ENCODE data around the gene TCF4.

TCF4 gene

DNA sequence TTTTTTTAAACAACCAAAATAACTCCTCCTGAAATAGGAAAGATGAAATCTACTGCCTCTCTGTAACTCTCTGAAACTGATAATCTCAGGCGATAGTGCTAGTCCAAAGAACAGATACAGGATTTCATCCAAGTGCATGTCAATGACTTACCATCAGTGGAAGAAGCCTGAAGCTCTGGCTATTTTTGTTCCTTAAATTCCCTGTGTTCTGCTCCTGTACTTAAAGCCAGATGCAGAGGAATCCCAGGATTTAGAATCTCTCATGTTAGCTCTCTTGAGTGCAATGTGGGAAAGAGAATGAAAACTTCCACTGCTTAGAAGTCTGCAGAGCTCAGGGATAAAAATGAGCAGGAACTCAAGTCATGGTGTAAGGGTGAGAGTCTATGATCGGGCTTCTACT, 291.9 kb downstream of the TCF4 start:
- TF ChIP-seq FOXK2 (IDR thresholded peaks at IDR 0.05) = no peak
- TF ChIP-seq L3MBTL2 (conservative IDR thresholded peaks at IDR 0.05) = no peak
- TF ChIP-seq TARDBP (IDR thresholded peaks at IDR 0.05) = no peak
- TF ChIP-seq SP1 (IDR thresholded peaks at IDR 0.05) = no peak
- TF ChIP-seq ZNF384 (IDR thresholded peaks at IDR 0.05) = no peak
- no peak for TF ChIP-seq ARNT (IDR thresholded peaks at IDR 0.05)
- no peak for TF ChIP-seq FOXA1 (IDR thresholded peaks at IDR 0.05)
- TF ChIP-seq CTBP1 (IDR thresholded peaks at IDR 0.05; ENCODE audit: borderline replicate concordance) = no peak
- TF ChIP-seq HDGF (IDR thresholded peaks at IDR 0.05; ENCODE audit: borderline replicate concordance) = no peak
- no peak for TF ChIP-seq NFRKB (IDR thresholded peaks at IDR 0.05)
- TF ChIP-seq LEF1 (IDR thresholded peaks at IDR 0.05; ENCODE audit: borderline replicate concordance) = no peak
- no peak for TF ChIP-seq FOXM1 (IDR thresholded peaks at IDR 0.05; ENCODE audit: borderline replicate concordance)
- TF ChIP-seq, protein P1, sequence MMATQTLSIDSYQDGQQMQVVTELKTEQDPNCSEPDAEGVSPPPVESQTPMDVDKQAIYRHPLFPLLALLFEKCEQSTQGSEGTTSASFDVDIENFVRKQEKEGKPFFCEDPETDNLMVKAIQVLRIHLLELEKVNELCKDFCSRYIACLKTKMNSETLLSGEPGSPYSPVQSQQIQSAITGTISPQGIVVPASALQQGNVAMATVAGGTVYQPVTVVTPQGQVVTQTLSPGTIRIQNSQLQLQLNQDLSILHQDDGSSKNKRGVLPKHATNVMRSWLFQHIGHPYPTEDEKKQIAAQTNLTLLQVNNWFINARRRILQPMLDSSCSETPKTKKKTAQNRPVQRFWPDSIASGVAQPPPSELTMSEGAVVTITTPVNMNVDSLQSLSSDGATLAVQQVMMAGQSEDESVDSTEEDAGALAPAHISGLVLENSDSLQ (IDR thresholded peaks at IDR 0.05) = no peak
- ChIA-PET POLR2A (no interaction called here), CTCF (no interaction called here)
- DNase-seq (ENCODE audit: extremely low spot score) = no peak

DNA sequence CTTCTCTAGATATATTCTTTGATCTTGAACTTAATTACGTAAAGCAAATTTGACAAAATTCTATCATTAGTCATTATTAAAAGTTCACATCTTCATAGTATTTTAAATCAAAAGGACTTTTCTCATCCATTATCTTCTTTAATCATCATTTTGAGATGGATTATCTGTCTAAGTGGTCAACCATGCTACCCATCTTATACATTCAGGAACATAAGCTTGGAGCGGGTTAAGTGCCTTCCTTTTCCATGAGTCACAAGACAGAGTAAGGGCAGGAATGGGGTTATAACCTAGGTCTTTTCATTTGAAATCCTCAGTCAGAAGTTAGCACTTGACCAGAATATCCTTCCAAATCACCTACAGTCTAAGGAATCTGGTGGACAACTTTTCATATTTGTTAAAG, 297.1 kb downstream of the TCF4 start:
- no peak for TF ChIP-seq ELF4 (IDR thresholded peaks at IDR 0.05)
- TF ChIP-seq LEF1 (IDR thresholded peaks at IDR 0.05; ENCODE audit: borderline replicate concordance) = no peak
- TF ChIP-seq FOXA1 (IDR thresholded peaks at IDR 0.05) = no peak
- no peak for TF ChIP-seq SUZ12 (IDR thresholded peaks at IDR 0.05)
- no peak for TF ChIP-seq TARDBP (IDR thresholded peaks at IDR 0.05)
- TF ChIP-seq, protein P1 (IDR thresholded peaks at IDR 0.05) = no peak
- no peak for TF ChIP-seq FOXM1 (IDR thresholded peaks at IDR 0.05; ENCODE audit: borderline replicate concordance)
- no peak for TF ChIP-seq ARNT (IDR thresholded peaks at IDR 0.05)
- TF ChIP-seq SP1 (IDR thresholded peaks at IDR 0.05) = no peak
- no peak for TF ChIP-seq HDGF (IDR thresholded peaks at IDR 0.05; ENCODE audit: borderline replicate concordance)
- TF ChIP-seq ZNF384 (IDR thresholded peaks at IDR 0.05) = no peak
- no peak for TF ChIP-seq FOXK2 (IDR thresholded peaks at IDR 0.05)
- TF ChIP-seq L3MBTL2 (conservative IDR thresholded peaks at IDR 0.05) = no peak
- TF ChIP-seq BHLHE40 (IDR thresholded peaks at IDR 0.05; ENCODE audit: borderline replicate concordance) = no peak
- no peak for TF ChIP-seq CTBP1 (IDR thresholded peaks at IDR 0.05; ENCODE audit: borderline replicate concordance)
- TF ChIP-seq NFRKB (IDR thresholded peaks at IDR 0.05) = no peak
- ChIA-PET POLR2A (no interaction called here), CTCF (no interaction called here)
- no peak for DNase-seq (ENCODE audit: extremely low spot score)

GRCh38 chr18:55289775-55290174, 298.2 kb downstream of the TCF4 start:
- DNase-seq (ENCODE audit: extremely low spot score) = no peak
- ChIA-PET POLR2A (no interaction called here), CTCF (no interaction called here)
- no peak for TF ChIP-seq FOXM1 (IDR thresholded peaks at IDR 0.05; ENCODE audit: borderline replicate concordance)
- no peak for TF ChIP-seq CTBP1 (IDR thresholded peaks at IDR 0.05; ENCODE audit: borderline replicate concordance)
- no peak for TF ChIP-seq LEF1 (IDR thresholded peaks at IDR 0.05; ENCODE audit: borderline replicate concordance)
- no peak for TF ChIP-seq ELF4 (IDR thresholded peaks at IDR 0.05)
- no peak for TF ChIP-seq FOXK2 (IDR thresholded peaks at IDR 0.05)
- TF ChIP-seq SP1 (IDR thresholded peaks at IDR 0.05) = no peak
- no peak for TF ChIP-seq FOXA1 (IDR thresholded peaks at IDR 0.05)
- no peak for TF ChIP-seq SUZ12 (IDR thresholded peaks at IDR 0.05)
- no peak for TF ChIP-seq BHLHE40 (IDR thresholded peaks at IDR 0.05; ENCODE audit: borderline replicate concordance)
- no peak for TF ChIP-seq TARDBP (IDR thresholded peaks at IDR 0.05)
- no peak for TF ChIP-seq ARNT (IDR thresholded peaks at IDR 0.05)
- TF ChIP-seq ZNF384 (IDR thresholded peaks at IDR 0.05) = no peak

DNA sequence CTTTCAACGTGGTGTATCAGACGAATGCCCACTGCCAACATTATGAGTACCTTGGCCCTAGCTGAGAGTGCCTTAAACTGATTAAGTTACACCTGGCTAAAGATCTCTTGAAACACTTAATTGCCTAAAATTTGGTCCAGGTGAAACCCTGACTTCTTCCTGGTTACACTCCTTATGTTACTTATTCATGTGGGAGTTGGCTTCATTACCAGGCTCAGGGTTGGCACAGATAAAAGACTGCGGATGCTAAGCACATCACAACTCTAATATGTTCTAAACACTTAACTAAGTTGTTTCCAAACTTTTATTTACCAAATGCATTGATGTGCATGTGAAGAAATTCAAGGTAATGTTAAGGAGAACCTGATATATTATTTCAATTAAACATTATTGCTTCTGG, 298.9 kb downstream of the TCF4 start:
- POLR2A ChIA-PET = no interaction called here
- DNase-seq (ENCODE audit: extremely low spot score) = no peak
- CTCF ChIA-PET = no interaction called here
- TF ChIP-seq SUZ12 (IDR thresholded peaks at IDR 0.05) (no peak), ZNF384 (IDR thresholded peaks at IDR 0.05) (no peak), BHLHE40 (IDR thresholded peaks at IDR 0.05; ENCODE audit: borderline replicate concordance) (no peak), FOXA1 (IDR thresholded peaks at IDR 0.05) (no peak), FOXK2 (IDR thresholded peaks at IDR 0.05) (no peak), L3MBTL2 (conservative IDR thresholded peaks at IDR 0.05) (no peak), NFRKB (IDR thresholded peaks at IDR 0.05) (no peak), HDGF (IDR thresholded peaks at IDR 0.05; ENCODE audit: borderline replicate concordance) (no peak), LEF1 (IDR thresholded peaks at IDR 0.05; ENCODE audit: borderline replicate concordance) (no peak), CTBP1 (IDR thresholded peaks at IDR 0.05; ENCODE audit: borderline replicate concordance) (no peak), FOXM1 (IDR thresholded peaks at IDR 0.05; ENCODE audit: borderline replicate concordance) (no peak), ELF4 (IDR thresholded peaks at IDR 0.05) (no peak), ARNT (IDR thresholded peaks at IDR 0.05) (no peak), TARDBP (IDR thresholded peaks at IDR 0.05) (no peak), SP1 (IDR thresholded peaks at IDR 0.05) (no peak)
- TF ChIP-seq, protein P1 (IDR thresholded peaks at IDR 0.05) = no peak

DNA sequence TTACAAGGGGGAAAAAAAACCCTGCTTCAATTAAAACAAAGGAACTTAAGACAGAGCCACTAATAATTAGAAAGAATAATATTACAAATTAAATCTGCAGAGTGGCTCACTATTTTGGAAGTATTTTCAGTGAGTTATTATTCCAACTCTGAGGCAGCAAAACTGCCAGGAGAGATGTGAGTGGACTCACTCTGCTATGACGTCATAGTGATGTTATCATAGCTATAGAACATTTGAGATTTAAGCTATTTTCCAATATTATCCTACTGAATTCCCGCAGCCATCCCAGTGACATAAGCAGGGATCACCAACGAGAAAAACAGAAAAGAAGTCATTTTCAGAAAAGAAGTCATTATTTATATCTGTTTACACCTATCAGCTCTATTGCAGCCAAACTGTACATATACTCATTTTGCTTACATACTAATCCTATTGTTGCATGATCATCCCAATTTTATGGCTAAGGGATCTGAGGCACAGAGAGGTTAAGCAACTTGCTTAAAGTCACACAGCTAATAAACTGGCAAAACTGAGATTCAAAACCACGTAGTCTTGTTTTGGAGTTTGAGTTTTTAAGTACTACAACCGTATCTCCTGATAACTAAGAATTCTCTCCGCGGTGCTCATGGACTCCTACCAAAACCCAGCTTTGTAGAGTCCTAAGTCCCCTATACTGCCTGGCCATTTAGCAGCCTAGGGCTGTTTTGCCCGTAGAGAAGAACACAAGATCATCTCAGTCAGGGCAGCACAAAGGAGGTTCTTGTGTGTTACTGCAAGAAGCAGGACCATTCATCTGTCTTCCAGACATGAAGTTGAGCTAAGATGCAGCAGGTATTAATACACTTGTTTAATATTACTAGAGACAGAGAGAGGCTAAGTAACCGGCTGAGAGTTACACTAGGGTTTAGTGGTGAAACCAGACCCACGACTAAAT, 299.8 kb downstream of the TCF4 start:
- CTCF ChIA-PET = interaction anchor here (0.8 kb wide), 1 partner anchor 54 kb away, joined by 3 read pairs; no protein-coding TSS in a partner anchor
- no peak for DNase-seq (ENCODE audit: extremely low spot score)
- no peak for TF ChIP-seq NFRKB (IDR thresholded peaks at IDR 0.05)
- POLR2A ChIA-PET = no interaction called here

All from HEK293T (cell line).